Urinary bladder (tissue), 4 donors: Measurements from ENCODE around the gene ITPK1. TPM values are rescaled to one million over a fixed set of nuclear protein-coding genes. Genes with fewer than 3 reads are reported as not detected.

Experiments
- DNase-seq: peaks from one replicate; pipeline ENCODE4 v3.0.0-alpha.2; 2015; ENCODE audit errors: extremely low spot score
- H3K27ac ChIP-seq: one replicate; pipeline ENCODE4 v1.5.1; 2013; ENCODE audit warnings: low read depth, mild to moderate bottlenecking, moderate library complexity
- H3K36me3 ChIP-seq: one replicate; pipeline ENCODE4 v1.6.1; 2013; ENCODE audit warnings: mild to moderate bottlenecking, moderate library complexity; ENCODE audit not compliant: insufficient read depth
- H3K4me1 ChIP-seq: one replicate; pipeline ENCODE4 v1.6.1; 2013; ENCODE audit warnings: mild to moderate bottlenecking, moderate library complexity; ENCODE audit not compliant: insufficient read depth
- H3K4me3 ChIP-seq: one replicate; pipeline ENCODE4 v1.5.1; 2013; ENCODE audit warnings: low read depth, low read length
- WGBS: extraction: QIAGEN DNeasy Blood & Tissue Kit; methylation state at CpG from one replicate; pipeline ENCODE4 v1.1.7; 2013; 5-methylcytosine and 5-hydroxymethylcytosine counted together
- polyA plus RNA-seq: library from polyadenylated mRNA; stranded (reverse); fragments of 200-250 nt; gene quantifications from one replicate; pipeline ENCODE4 v1.2.3, GENCODE V29; 2013
- total RNA-seq: library from RNA; depleted of rRNA; stranded (reverse); fragments of >200 nt; gene quantifications from one replicate; pipeline ENCODE4 v1.2.3, GENCODE V29; 2014
- donor health status: healthy with polysubstance abuse.
- donor health status: healthy.

Gene ITPK1
- total and polyA plus RNA-seq, 2 donors = 15.8 to 109 TPM

GRCh38 chr14:93079865-93080403, 35.8 kb downstream of the ITPK1 start:
- 94% methylated on average over 5 of the region's 5 CpGs for WGBS
- H3K4me3 ChIP-seq = no peak overlapping the region
- H3K4me1 ChIP-seq = no peaks in the 10 kb centered on the region
- H3K27ac ChIP-seq = no peak overlapping the region
- H3K36me3 ChIP-seq = no peaks in the 10 kb centered on the region
- DNase-seq = no peak

DNA sequence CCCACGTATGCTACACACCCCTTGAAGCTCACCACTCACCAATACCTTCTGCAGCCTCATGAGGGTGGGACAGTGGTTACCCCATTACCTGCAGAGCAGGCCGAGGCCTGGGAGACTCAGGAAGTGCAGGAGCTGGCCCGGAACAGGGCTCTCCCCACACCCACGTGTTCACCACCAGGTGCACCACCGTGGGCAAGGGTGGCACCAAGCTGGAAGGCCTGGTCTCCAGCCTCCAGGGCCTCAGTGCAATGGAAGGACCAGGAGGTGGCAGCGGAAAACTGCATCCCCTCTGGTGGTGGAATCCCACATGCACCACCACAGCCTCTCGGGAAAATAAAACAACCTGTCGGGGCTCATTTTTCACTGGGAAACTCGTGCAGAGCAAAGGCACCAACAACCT, 36.4 kb downstream of the ITPK1 start:
- 79% methylated on average over 9 of the region's 9 CpGs for WGBS
- H3K4me1 ChIP-seq = no peaks in the 10 kb centered on the region
- no peak overlapping the region for H3K27ac ChIP-seq
- H3K36me3 ChIP-seq = no peaks in the 10 kb centered on the region
- DNase-seq = no peak
- H3K4me3 ChIP-seq = no peak overlapping the region

- Histone ChIP-seq H3K4me1 (no peaks in the 10 kb centered on the region), H3K27ac (no peak overlapping the region)
- 67% methylated on average over 9 of the region's 9 CpGs for WGBS
Measured at GRCh38 chr14:93078870-93079269, 36.9 kb downstream of the ITPK1 start.

GRCh38 chr14:93076755-93077154, 39.0 kb downstream of the ITPK1 start:
- no peak overlapping the region for H3K27ac ChIP-seq
- H3K4me1 ChIP-seq = no peaks in the 10 kb centered on the region
- no peak overlapping the region for H3K4me3 ChIP-seq
- DNase-seq = no peak
- 96% methylated on average over 10 of the region's 10 CpGs for WGBS
- no peaks in the 10 kb centered on the region for H3K36me3 ChIP-seq

More at GRCh38 chr14:93078870-93079269, 36.9 kb downstream of the ITPK1 start:
- DNase-seq = no peak
- no peak overlapping the region for H3K4me3 ChIP-seq
- H3K36me3 ChIP-seq = no peaks in the 10 kb centered on the region

- Histone ChIP-seq H3K4me3 (no peak overlapping the region), H3K27ac (no peak overlapping the region), H3K36me3 (no peaks in the 10 kb centered on the region), H3K4me1 (no peaks in the 10 kb centered on the region)
- DNase-seq = no peak
Measured at GRCh38 chr14:93075891-93076290, 39.8 kb downstream of the ITPK1 start.

- Histone ChIP-seq H3K4me3 (no peak overlapping the region), H3K36me3 (no peaks in the 10 kb centered on the region), H3K4me1 (no peaks in the 10 kb centered on the region), H3K27ac (no peak overlapping the region)
- 50% methylated on average over 19 of the region's 19 CpGs for WGBS
- no peak for DNase-seq
Measured at GRCh38 chr14:93073910-93074769, 41.6 kb downstream of the ITPK1 start.

DNA sequence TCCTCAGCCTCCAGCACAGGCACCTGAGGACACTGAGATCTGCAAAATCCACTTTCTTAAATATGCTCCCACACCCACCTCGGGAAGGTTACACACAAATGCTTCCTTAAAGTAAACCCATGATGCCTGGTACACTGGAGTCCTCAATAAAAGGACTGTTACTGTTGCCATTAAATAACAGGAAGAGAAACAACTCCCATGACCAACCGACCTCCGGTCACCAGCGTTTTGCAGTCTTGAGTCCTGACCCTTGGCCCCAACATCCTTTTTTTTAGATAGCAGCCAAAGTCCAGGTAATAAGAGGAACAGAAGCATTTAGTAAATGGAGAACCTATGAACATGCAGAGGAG, 42.4 kb downstream of the ITPK1 start:
- no peak overlapping the region for H3K4me3 ChIP-seq
- H3K27ac ChIP-seq = no peak overlapping the region
- no peak for DNase-seq
- no peaks in the 10 kb centered on the region for H3K36me3 ChIP-seq
- 69% methylated on average over 4 of the region's 4 CpGs for WGBS
- no peaks in the 10 kb centered on the region for H3K4me1 ChIP-seq

DNA sequence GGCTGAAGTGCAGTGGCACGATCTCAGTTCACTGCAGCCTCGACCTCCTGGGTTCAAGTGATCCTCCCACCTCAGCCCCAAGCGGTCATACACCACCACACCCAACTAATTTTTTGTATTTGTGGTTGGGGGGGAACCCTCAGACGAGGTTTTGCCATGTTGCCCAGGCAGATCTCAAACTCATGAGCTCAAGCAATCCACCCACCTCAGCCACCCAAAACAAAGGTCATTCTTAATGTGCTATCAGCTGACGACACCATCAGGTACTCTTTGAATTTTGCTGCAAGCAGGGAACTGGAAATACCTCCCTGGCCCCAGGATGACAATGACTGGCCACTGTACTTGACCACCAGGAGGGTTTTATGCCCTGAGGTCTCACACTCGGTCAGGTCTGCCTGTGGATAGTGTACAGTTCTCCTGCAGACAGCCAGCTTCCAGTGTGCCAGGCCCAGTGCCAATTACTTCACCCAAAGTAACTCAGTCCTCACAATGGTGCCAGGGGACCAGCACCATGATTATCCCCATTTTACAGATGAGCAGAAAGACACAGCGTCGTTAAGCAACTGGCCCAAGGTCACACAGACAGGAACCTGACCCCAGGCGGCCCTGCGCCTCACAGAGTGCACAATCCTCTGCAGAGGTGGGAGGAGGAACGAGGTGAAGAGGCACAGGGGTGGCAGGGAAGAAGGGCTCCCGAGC, 42.9 kb downstream of the ITPK1 start:
- Histone ChIP-seq H3K4me1 (no peaks in the 10 kb centered on the region), H3K36me3 (no peaks in the 10 kb centered on the region), H3K4me3 (no peak overlapping the region), H3K27ac (no peak overlapping the region)
- DNase-seq = no peak
- 86% methylated on average over 12 of the region's 12 CpGs for WGBS

GRCh38 chr14:93068711-93069110, 47.0 kb downstream of the ITPK1 start:
- DNase-seq = no peak
- H3K36me3 ChIP-seq = no peaks in the 10 kb centered on the region
- H3K4me3 ChIP-seq = no peak overlapping the region
- no peak overlapping the region for H3K27ac ChIP-seq
- H3K4me1 ChIP-seq = no peaks in the 10 kb centered on the region
- 88% methylated on average over 8 of the region's 8 CpGs for WGBS

DNA sequence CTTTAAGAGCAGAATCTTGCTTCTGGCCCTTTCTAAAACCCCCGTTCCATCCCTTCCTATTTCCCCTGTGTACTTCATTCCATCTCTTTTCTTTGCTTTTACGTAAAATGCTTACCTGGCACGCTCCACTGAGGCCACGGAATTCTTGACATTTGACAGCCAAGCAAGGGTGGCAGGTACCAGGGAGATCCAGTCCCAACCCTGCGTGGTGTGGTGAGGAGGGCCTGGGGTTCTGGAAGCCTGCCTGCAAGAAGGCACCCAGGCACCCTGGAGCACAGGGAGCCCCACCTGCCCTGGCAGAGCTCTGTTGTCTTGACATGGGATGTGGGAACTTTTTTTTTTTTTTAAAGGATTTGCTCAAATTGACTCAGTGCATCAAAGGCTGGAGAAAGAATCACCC, 48.6 kb downstream of the ITPK1 start:
- Histone ChIP-seq H3K36me3 (no peaks in the 10 kb centered on the region), H3K4me1 (no peaks in the 10 kb centered on the region), H3K4me3 (no peak overlapping the region), H3K27ac (no peak overlapping the region)
- DNase-seq = no peak
- WGBS = 90% methylated on average over 5 of the region's 5 CpGs

GRCh38 chr14:93065272-93065730, 50.4 kb downstream of the ITPK1 start:
- H3K27ac ChIP-seq = no peak overlapping the region
- H3K36me3 ChIP-seq = no peaks in the 10 kb centered on the region
- no peaks in the 10 kb centered on the region for H3K4me1 ChIP-seq
- no peak for DNase-seq
- 50% methylated on average over 2 of the region's 2 CpGs for WGBS
- no peak overlapping the region for H3K4me3 ChIP-seq

DNA sequence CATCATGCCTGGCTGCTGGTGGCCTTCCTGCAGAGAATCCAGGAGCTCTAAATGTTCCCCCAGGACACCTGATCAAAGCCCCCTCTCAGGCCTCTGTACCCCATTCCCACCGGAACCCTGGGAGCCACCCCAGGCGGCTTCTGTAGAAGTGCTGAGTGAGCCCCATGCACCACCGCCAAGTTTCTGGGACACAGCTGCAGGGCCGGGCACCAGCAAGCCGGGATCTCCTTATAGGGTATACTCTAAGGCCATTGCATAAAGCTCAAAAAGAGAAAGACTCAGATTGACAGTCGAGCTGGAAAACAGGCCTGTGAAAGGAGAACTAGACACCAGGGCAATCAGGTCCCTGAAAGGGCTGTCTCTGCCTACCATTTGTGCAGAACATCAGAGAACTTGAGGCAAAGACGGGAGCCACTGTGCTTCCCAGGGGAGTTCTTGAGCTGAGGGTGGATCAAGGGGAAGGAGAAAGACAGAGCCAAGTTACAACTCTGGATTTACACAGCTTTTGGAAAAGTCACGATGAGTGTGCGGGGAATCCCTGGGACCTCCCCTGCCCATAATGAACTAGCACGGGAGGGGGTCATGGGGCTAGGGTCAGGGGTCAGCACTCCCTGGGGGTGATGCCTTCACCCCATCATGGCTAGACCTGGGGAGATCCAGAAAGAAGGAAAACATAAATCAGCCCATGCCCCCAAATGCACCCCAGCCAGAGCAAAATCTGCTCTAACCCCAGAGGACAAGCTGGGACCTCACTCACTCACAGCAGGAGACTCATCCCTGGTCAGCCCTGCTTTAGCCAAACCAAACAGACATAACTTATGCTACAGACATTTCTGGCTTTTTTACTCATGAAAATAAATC, 51.1 kb downstream of the ITPK1 start:
- Histone ChIP-seq H3K27ac (no peak overlapping the region), H3K36me3 (no peaks in the 10 kb centered on the region), H3K4me3 (no peak overlapping the region), H3K4me1 (no peaks in the 10 kb centered on the region)
- no peak for DNase-seq
- WGBS = 45% methylated on average over 10 of the region's 10 CpGs

DNA sequence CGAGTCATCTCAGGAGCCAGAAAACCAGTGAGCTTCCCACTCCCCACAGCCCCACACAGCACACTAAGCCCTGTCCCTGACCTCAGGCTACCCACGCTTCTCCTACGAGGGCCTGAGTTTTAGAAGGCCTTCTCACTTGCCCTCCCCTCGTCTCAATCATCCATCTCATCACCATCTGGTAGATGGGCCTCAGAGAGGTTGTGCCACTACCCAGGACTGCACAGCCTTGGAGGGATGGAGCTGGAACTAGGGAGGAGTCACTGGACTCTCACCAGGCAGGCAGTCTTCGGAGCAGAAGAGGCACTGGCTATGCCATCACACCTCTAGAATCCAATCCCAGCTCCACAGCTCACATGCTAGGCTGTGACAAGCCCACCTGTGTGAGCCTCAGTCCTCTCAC, 52.3 kb downstream of the ITPK1 start:
- H3K4me3 ChIP-seq = no peak overlapping the region
- 78% methylated on average over 5 of the region's 5 CpGs for WGBS
- no peak for DNase-seq
- H3K36me3 ChIP-seq = no peaks in the 10 kb centered on the region
- H3K4me1 ChIP-seq = no peaks in the 10 kb centered on the region
- no peak overlapping the region for H3K27ac ChIP-seq
